Thyroid gland (tissue), 4 donors: ENCODE results near the gene TSPAN12. TPM values are rescaled to one million over a fixed set of nuclear protein-coding genes. Genes with fewer than 3 reads are reported as not detected.

Experiments
- DNase-seq, 2 donors: peaks; one replicate each; pipeline ENCODE4 v3.0.0-alpha.2; 2019
- H3K27ac ChIP-seq, 3 donors: fragments of 200-600 bp; sonication (generic); 1 replicate in 2 of 3; 2 replicates in 1 of 3; pipeline ENCODE4 v1.5.1; 2016 to 2019; ENCODE audit warnings: mild to moderate bottlenecking in 1 of 3, moderate library complexity in 1 of 3
- H3K27me3 ChIP-seq: fragments of 200-600 bp; sonication (generic); one replicate; pipeline ENCODE4 v1.5.1; 2019
- H3K36me3 ChIP-seq, 2 donors: fragments of 200-600 bp; sonication (generic); one replicate each; pipeline ENCODE4 v1.5.1; 2016 to 2019
- H3K4me1 ChIP-seq, 2 donors: fragments of 200-600 bp; sonication (generic); one replicate each; pipeline ENCODE4 v1.5.1; 2017 to 2019
- H3K4me3 ChIP-seq, 3 donors: fragments of 200-600 bp; sonication (generic); replicated peaks in 1 of 3; 1 replicate in 2 of 3; 2 replicates in 1 of 3; pipeline ENCODE4 v1.5.1; 2016; ENCODE audit warnings: mild to moderate bottlenecking in 1 of 3
- H3K9me3 ChIP-seq: fragments of 200-600 bp; sonication (generic); one replicate; pipeline ENCODE4 v1.5.1; 2017
- CTCF ChIP-seq, 6 experiments: fragments of 200-600 bp in 3 of 6; fragments of 450-650 bp in 3 of 6; sonication (generic) in 3 of 6; IDR thresholded peaks; one replicate each; pipeline ENCODE4 v1.5.1; 2016 to 2019; ENCODE audit warnings: antibody characterized with exemption in 6 of 6, mild to moderate bottlenecking in 2 of 6, inconsistent platforms in 1 of 6, moderate library complexity in 1 of 6
- POLR2A ChIP-seq, 2 donors: fragments of 450-650 bp; IDR thresholded peaks; one replicate each; pipeline ENCODE4 v1.6.1; 2017; ENCODE audit warnings: antibody characterized with exemption in 2 of 2, mild to moderate bottlenecking in 2 of 2, moderate library complexity in 1 of 2
- WGBS, 2 donors: methylation state at CpG; one replicate each; pipeline ENCODE4 v1.1.5; 2017; 5-methylcytosine and 5-hydroxymethylcytosine counted together
- intact Hi-C: fragments of 100-400 bp; cut with DNase I; formaldehyde crosslinking; loops from one replicate; pipeline ENCODE4 v1.15.1; 2023
- total RNA-seq, 4 donors: library from RNA; depleted of rRNA; stranded (reverse); fragments of >200 nt; gene quantifications; one replicate each; pipeline ENCODE4 v1.2.3, GENCODE V29; 2016

Gene TSPAN12
- total RNA-seq, 4 donors from 2014 or later: 36.2 to 55.1 (median 48.8) TPM

GRCh38 chr7:120867932-120868331 lies 10.0 kb upstream of the TSPAN12 start:
- no peak for DNase-seq
- Histone ChIP-seq H3K9me3 (no peaks in the 10 kb centered on the region), H3K27me3 (no peaks in the 10 kb centered on the region), H3K4me3 (no peak overlapping the region), H3K27ac (no peak overlapping the region), H3K4me1 (peaks cover 25 to 45% of the 10 kb centered on the region in 2 donors), H3K36me3 (no peaks in the 10 kb centered on the region)
- TF ChIP-seq POLR2A (IDR thresholded peaks at IDR 0.05) (no peak), CTCF (IDR thresholded peaks at IDR 0.05) (no peak)
- intact Hi-C loops: no loop called here
- whole genome bisulfite sequencing, 2 donors: 90 to 91% methylated on average over 1 of the region's 1 CpG

- no peaks in the 10 kb centered on the region for H3K36me3 ChIP-seq
- TF ChIP-seq CTCF (IDR thresholded peaks at IDR 0.05) (no peak), POLR2A (IDR thresholded peaks at IDR 0.05) (no peak)
- H3K4me1 ChIP-seq: peaks cover 12 to 35% of the 10 kb centered on the region in 2 donors
- WGBS, 2 donors: 78 to 88% methylated on average over 1 of the region's 1 CpG
- H3K9me3 ChIP-seq: no peaks in the 10 kb centered on the region
- H3K27me3 ChIP-seq: no peaks in the 10 kb centered on the region
- intact Hi-C loops: no loop called here
- H3K4me3 ChIP-seq: no peak overlapping the region
- H3K27ac ChIP-seq: peak overlapping the region; percentile 6 to 64 (median 62)
- no peak for DNase-seq
These were observed 7.4 kb upstream of the TSPAN12 start for GRCh38 chr7:120865191-120865981.

- 68 to 73% methylated on average over 6 of the region's 6 CpGs for whole genome bisulfite sequencing, 2 donors
- intact Hi-C loops: no loop called here
- no peak for TF ChIP-seq POLR2A (IDR thresholded peaks at IDR 0.05)
- no peak for TF ChIP-seq CTCF (IDR thresholded peaks at IDR 0.05)
- H3K9me3 ChIP-seq: no peaks in the 10 kb centered on the region
- H3K4me3 ChIP-seq: no peak overlapping the region
- H3K4me1 ChIP-seq: peaks cover 12 to 35% of the 10 kb centered on the region in 2 donors
- no peaks in the 10 kb centered on the region for H3K27me3 ChIP-seq
- H3K27ac ChIP-seq: peak overlapping the region in 1 of 3 donors; percentile 64
- H3K36me3 ChIP-seq: no peaks in the 10 kb centered on the region
- DNase-seq: no peak
These were observed 6.4 kb upstream of the TSPAN12 start for GRCh38 chr7:120864141-120864900.

- no peaks in the 10 kb centered on the region for H3K27me3 ChIP-seq
- no peak overlapping the region for H3K4me3 ChIP-seq
- TF ChIP-seq CTCF (IDR thresholded peaks at IDR 0.05) (no peak), POLR2A (IDR thresholded peaks at IDR 0.05) (no peak)
- H3K27ac ChIP-seq: no peak overlapping the region
- peaks cover 17 to 41% of the 10 kb centered on the region in 2 donors for H3K4me1 ChIP-seq
- intact Hi-C loops: no loop called here
- no peaks in the 10 kb centered on the region for H3K9me3 ChIP-seq
- DNase-seq: no peak
- WGBS, 2 donors: 47 to 48% methylated on average over 3 of the region's 3 CpGs
- H3K36me3 ChIP-seq: no peaks in the 10 kb centered on the region
These were observed 5.1 kb upstream of the TSPAN12 start for GRCh38 chr7:120862987-120863590.
